ENCODE measurements around the gene AGFG1.

GRCh38 chr2:227482638-227483340, 10.8 kb downstream of the AGFG1 start:
- TF ChIP-seq POLR2A (IDR thresholded peaks at IDR 0.05) (no peak), CTCF (IDR thresholded peaks at IDR 0.05) (no peak), EP300 (IDR thresholded peaks at IDR 0.05) (no peak)

All from suprapubic skin (tissue), 3 donors.